DND-41 (cell line): ENCODE results near the gene SOX30.

ENCODE experiments used
- ATAC-seq: fragments of 200-7000 bp; cut with Tn5 transposase; 3 replicates; pipeline ENCODE4 v1.9.1; 2021; ENCODE audit warnings: low read depth; ENCODE audit not compliant: insufficient read depth
- DNase-seq: peaks from one replicate; pipeline ENCODE4 v3.0.0-alpha.2; 2020
- H2AFZ ChIP-seq: 2 replicates; pipeline ENCODE4 v1.6.0; 2012; ENCODE audit warnings: low read depth, low read length
- H3K27ac ChIP-seq: 2 replicates; pipeline ENCODE4 v1.5.1; 2012; ENCODE audit warnings: low read length, inconsistent platforms
- H3K27me3 ChIP-seq: fragments of 200-600 bp; sonication (generic); 2 replicates; pipeline ENCODE4 v1.6.0; 2012; ENCODE audit warnings: low read length, mild to moderate bottlenecking, inconsistent platforms; ENCODE audit not compliant: insufficient read depth, poor library complexity
- H3K36me3 ChIP-seq: 2 replicates; pipeline ENCODE4 v1.5.1; 2012; ENCODE audit warnings: low read length, inconsistent platforms; ENCODE audit not compliant: insufficient read depth
- H3K4me1 ChIP-seq: 2 replicates; pipeline ENCODE4 v1.5.1; 2012; ENCODE audit warnings: mild to moderate bottlenecking, low read length; ENCODE audit not compliant: insufficient read depth
- H3K4me2 ChIP-seq: 2 replicates; pipeline ENCODE4 v1.6.0; 2012; ENCODE audit warnings: mild to moderate bottlenecking, moderate library complexity, low read length, inconsistent platforms; ENCODE audit not compliant: insufficient read depth
- H3K4me3 ChIP-seq, 2 experiments: fragments of 200-600 bp in 1 of 2; shearing (Covaris generic) in 1 of 2; 2 replicates each; pipeline ENCODE4 v1.5.1; 2012 to 2016; ENCODE audit warnings: inconsistent platforms in 2 of 2, low read length in 2 of 2, mild to moderate bottlenecking in 2 of 2, low read depth in 1 of 2, moderate library complexity in 1 of 2
- H3K79me2 ChIP-seq: 2 replicates; pipeline ENCODE4 v1.6.0; 2012; ENCODE audit warnings: low read length, inconsistent platforms; ENCODE audit not compliant: insufficient read depth
- H3K9ac ChIP-seq: 2 replicates; pipeline ENCODE4 v1.6.0; 2012; ENCODE audit warnings: low read depth, mild to moderate bottlenecking, inconsistent platforms, low read length, moderate library complexity
- H3K9me3 ChIP-seq: 2 replicates; pipeline ENCODE4 v1.5.1; 2012; ENCODE audit warnings: low read length, moderate library complexity, mild to moderate bottlenecking, inconsistent platforms; ENCODE audit not compliant: insufficient read depth, severe bottlenecking
- H4K20me1 ChIP-seq: 2 replicates; pipeline ENCODE4 v1.6.0; 2012; ENCODE audit warnings: low read length; ENCODE audit not compliant: insufficient read depth
- CTCF ChIP-seq: IDR thresholded peaks from 2 replicates; pipeline ENCODE4 v1.5.1; 2012; ENCODE audit warnings: borderline replicate concordance, low read length, moderate library complexity, mild to moderate bottlenecking; ENCODE audit not compliant: poor library complexity, severe bottlenecking; ENCODE audit errors: extremely low read depth
- EZH2 ChIP-seq: IDR thresholded peaks from 3 replicates; pipeline ENCODE4 v1.6.1; 2012; ENCODE audit warnings: borderline replicate concordance, low read depth, mild to moderate bottlenecking, moderate library complexity, low read length, inconsistent platforms; ENCODE audit not compliant: severe bottlenecking

The SOX30 gene

GRCh38 chr5:157607371-157608161 lies 44.7 kb downstream of the SOX30 start:
- H3K27ac ChIP-seq, result peak overlapping the region; percentile 94
- ATAC-seq, result peak; percentile 88

GRCh38 chr5:157606046-157606445 lies 46.2 kb downstream of the SOX30 start:
- Histone ChIP-seq H3K36me3 (no peaks in the 10 kb centered on the region), H3K27me3 (no peaks in the 10 kb centered on the region), H3K9me3 (no peaks in the 10 kb centered on the region), H3K9ac (no peak overlapping the region), H3K79me2 (no peaks in the 10 kb centered on the region), H3K4me1 (peaks cover 60% of the 10 kb centered on the region), H3K4me3 (no peak overlapping the region), H2AFZ (no peak overlapping the region), H3K4me2 (no peak overlapping the region), H4K20me1 (no peaks in the 10 kb centered on the region), H3K27ac (peak overlapping the region; percentile 55)
- TF ChIP-seq EZH2 (no peak), CTCF (no peak)
- DNase-seq (no peak), ATAC-seq (no peak)

More at GRCh38 chr5:157607371-157608161, 44.7 kb downstream of the SOX30 start:
- Histone ChIP-seq H3K27me3 (no peaks in the 10 kb centered on the region), H3K36me3 (no peaks in the 10 kb centered on the region), H3K4me3 (no peak overlapping the region), H3K4me2 (peak overlapping the region; percentile 50), H4K20me1 (no peaks in the 10 kb centered on the region), H3K4me1 (peaks cover 55% of the 10 kb centered on the region), H3K79me2 (no peaks in the 10 kb centered on the region), H3K9me3 (no peaks in the 10 kb centered on the region), H3K9ac (peak overlapping the region; percentile 36), H2AFZ (peak overlapping the region; percentile 58)
- peak; percentile 89 for DNase-seq
- no peak for TF ChIP-seq CTCF
- no peak for TF ChIP-seq EZH2

DNA sequence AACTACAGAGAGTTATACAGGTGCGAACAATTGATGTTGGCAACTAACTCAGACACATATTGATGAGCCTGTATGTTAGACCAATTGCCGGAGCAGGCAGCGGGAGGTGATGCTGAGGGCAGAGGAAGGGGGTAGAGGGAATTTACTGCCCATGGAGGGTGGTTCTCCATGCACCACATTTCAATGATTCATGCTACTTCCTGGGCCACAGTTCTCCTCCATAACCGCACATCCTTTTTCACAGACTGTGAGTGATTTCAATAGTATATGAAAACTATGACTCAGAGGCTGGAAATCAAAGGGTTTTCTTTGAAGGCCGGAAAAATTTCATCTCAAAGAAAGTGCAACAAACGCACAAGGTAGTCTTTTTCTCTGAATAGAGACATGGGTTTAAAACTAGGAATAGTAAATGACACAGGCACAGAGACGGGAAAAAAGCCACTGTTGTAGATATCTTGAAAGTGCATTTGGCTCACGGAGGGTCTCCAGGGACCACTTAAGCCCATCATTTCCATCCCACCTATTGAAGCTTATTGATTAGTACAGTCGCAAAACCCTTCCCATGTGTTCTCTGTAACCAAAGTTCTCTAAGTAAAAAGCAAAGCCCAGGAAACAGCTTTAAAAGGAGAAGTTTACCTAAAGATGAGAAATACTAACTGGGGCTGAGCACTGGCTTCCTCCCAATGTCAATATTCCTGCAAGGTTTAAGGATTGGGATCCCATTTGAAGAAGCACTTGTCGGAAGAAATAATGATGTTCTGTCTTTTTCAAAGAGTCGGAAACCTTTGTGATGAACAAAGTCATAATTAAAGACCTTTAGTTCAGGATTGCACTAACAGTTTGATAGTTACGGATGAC lies 48.7 kb downstream of the SOX30 start:
- Histone ChIP-seq H3K4me1 (peaks cover 57% of the 10 kb centered on the region), H3K4me3 (peak overlapping the region in 1 of 2 experiments; percentile 32; a peak in 2 of 4 replicates), H3K27ac (peak overlapping the region; percentile 93), H2AFZ (peak overlapping the region; percentile 46), H3K27me3 (no peaks in the 10 kb centered on the region), H3K9ac (peak overlapping the region; percentile 46), H3K79me2 (no peaks in the 10 kb centered on the region), H3K4me2 (peak overlapping the region; percentile 57), H4K20me1 (no peaks in the 10 kb centered on the region), H3K9me3 (no peaks in the 10 kb centered on the region), H3K36me3 (no peaks in the 10 kb centered on the region)
- ATAC-seq (peak; percentile 82), DNase-seq (peak; percentile 77)
- TF ChIP-seq EZH2, result no peak
- TF ChIP-seq CTCF, result no peak
